Smooth muscle cell of the brain vasculature (primary cell): ENCODE measurements around the gene NEAT1.

ENCODE experiments used
- DNase-seq: peaks from one replicate; pipeline ENCODE4 v3.0.0-alpha.2; 2012; ENCODE audit warnings: low read depth, low spot score

NEAT1 gene

DNA sequence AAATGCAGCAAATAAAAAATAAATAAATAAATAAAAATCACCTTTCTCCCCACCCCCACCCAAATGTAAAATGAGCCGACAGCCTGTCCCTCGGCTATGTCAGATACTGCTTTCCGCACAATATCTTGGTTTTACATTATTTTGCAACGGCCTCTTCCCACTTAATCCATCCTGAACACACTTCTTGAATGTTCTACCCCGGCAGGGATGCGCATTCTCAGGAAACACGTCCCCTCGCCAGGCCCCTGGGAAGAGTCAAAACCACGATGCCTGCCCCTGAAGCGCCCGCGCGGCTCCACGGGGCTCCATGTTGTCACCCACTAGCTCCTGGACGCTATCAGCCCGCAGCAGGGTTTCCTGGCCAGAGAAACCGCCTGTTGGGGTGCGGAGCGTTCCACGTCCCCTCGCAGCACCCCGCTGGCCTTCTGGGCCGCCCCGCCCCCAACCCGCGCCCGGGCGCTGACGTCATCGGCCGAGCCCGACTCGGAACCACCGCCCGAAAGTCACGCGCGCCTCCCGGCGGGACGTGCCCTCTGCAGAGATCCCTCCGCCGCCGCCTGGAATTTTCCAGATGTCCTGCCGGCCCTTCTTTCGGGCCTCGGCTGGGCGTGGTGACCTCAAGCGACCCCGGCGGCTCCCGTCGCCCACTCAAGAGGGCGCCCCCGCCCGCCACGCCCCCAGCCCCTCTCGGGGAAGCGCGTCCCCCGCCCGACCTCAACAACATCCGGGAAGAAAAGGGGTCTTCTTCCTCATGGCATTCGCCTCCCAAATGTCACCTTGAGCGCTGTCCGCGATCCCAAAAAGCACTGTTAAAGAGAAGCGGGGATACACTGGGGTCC lies 585 bp upstream of the NEAT1 start:
- DNase-seq = peak; percentile 92

DNA sequence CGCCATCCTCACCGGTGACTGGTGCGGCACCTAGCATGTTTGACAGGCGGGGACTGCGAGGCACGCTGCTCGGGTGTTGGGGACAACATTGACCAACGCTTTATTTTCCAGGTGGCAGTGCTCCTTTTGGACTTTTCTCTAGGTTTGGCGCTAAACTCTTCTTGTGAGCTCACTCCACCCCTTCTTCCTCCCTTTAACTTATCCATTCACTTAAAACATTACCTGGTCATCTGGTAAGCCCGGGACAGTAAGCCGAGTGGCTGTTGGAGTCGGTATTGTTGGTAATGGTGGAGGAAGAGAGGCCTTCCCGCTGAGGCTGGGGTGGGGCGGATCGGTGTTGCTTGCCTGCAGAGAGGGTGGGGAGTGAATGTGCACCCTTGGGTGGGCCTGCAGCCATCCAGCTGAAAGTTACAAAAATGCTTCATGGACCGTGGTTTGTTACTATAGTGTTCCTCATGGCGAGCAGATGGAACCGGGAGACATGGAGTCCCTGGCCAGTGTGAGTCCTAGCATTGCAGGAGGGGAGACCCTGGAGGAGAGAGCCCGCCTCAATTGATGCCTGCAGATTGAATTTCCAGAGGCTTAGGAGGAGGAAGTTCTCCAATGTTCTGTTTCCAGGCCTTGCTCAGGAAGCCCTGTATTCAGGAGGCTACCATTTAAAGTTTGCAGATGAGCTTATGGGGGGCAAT lies 1.1 kb downstream of the NEAT1 start:
- DNase-seq = no peak

DNA sequence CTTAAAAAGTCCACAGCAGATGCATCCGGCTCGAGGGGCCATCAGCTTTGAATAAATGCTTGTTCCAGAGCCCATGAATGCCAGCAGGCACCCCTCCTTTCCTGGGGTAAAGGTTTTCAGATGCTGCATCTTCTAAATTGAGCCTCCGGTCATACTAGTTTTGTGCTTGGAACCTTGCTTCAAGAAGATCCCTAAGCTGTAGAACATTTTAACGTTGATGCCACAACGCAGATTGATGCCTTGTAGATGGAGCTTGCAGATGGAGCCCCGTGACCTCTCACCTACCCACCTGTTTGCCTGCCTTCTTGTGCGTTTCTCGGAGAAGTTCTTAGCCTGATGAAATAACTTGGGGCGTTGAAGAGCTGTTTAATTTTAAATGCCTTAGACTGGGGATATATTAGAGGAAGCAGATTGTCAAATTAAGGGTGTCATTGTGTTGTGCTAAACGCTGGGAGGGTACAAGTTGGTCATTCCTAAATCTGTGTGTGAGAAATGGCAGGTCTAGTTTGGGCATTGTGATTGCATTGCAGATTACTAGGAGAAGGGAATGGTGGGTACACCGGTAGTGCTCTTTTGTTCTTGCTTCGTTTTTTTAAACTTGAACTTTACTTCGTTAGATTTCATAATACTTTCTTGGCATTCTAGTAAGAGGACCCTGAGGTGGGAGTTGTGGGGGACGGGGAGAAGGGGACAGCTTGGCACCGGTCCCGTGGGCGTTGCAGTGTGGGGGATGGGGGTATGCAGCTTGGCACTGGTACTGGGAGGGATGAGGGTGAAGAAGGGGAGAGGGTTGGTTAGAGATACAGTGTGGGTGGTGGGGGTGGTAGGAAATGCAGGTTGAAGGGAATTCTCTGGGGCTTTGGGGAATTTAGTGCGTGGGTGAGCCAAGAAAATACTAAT lies 1.9 kb downstream of the NEAT1 start:
- no peak for DNase-seq

DNA sequence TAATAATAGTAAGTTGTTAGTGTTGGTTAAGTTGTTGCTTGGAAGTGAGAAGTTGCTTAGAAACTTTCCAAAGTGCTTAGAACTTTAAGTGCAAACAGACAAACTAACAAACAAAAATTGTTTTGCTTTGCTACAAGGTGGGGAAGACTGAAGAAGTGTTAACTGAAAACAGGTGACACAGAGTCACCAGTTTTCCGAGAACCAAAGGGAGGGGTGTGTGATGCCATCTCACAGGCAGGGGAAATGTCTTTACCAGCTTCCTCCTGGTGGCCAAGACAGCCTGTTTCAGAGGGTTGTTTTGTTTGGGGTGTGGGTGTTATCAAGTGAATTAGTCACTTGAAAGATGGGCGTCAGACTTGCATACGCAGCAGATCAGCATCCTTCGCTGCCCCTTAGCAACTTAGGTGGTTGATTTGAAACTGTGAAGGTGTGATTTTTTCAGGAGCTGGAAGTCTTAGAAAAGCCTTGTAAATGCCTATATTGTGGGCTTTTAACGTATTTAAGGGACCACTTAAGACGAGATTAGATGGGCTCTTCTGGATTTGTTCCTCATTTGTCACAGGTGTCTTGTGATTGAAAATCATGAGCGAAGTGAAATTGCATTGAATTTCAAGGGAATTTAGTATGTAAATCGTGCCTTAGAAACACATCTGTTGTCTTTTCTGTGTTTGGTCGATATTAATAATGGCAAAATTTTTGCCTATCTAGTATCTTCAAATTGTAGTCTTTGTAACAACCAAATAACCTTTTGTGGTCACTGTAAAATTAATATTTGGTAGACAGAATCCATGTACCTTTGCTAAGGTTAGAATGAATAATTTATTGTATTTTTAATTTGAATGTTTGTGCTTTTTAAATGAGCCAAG lies 2.7 kb downstream of the NEAT1 start:
- DNase-seq = no peak

DNA sequence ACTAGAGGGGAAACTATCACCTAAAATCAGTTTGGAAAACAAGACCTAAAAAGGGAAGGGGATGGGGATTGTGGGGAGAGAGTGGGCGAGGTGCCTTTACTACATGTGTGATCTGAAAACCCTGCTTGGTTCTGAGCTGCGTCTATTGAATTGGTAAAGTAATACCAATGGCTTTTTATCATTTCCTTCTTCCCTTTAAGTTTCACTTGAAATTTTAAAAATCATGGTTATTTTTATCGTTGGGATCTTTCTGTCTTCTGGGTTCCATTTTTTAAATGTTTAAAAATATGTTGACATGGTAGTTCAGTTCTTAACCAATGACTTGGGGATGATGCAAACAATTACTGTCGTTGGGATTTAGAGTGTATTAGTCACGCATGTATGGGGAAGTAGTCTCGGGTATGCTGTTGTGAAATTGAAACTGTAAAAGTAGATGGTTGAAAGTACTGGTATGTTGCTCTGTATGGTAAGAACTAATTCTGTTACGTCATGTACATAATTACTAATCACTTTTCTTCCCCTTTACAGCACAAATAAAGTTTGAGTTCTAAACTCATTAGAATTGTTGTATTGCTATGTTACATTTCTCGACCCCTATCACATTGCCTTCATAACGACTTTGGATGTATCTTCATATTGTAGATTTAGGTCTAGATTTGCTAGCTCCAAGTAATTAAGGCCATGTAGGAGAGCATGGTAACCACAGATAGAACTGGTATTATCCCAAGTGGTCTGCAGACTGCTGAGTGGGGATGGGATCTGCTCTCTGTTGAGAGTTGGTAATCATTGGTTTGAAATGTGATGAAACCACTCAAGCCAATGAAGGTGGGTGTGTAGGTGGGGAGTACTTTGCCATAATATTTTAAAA lies 3.6 kb downstream of the NEAT1 start:
- DNase-seq = no peak

DNA sequence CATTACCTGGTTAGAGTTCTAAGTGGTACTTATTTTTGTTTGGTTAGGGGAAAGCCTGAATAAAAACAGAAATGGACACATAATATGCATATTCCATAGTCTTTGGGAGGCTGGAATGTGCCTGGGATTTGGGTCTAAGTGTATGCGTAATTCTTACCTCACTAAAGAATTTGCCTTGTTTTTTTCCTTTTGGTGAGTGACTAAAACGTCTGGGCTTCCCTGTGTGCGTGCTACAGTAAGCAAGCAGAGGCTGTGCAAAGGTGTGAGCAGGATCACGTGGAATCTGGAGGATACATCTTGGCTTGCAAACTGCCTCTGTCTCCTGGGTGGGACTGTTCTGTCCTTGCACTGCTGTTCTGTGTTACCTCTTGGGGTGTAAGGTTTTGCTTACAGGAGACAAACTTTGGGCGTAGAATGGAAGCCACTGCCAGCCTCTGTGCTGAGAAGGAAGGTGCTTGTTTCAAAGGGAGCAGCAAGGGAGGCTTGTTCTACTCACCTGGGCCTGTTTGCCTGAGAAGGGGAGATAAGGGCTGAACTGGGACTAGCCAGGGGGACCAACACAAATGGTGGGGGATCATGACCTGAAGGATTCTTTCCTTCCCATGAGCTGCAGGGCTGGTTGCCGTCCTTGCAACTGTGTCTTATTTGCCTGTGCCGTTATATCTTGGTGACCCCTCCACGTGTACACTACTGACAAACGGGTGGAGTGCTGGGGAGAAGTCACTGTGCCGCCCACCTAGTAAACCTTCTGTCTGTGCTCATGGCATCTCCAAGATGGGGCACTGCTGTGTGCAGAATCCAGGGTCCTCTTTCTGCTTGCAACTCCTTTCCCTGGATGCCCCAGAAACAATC lies 4.5 kb downstream of the NEAT1 start:
- DNase-seq = no peak

DNA sequence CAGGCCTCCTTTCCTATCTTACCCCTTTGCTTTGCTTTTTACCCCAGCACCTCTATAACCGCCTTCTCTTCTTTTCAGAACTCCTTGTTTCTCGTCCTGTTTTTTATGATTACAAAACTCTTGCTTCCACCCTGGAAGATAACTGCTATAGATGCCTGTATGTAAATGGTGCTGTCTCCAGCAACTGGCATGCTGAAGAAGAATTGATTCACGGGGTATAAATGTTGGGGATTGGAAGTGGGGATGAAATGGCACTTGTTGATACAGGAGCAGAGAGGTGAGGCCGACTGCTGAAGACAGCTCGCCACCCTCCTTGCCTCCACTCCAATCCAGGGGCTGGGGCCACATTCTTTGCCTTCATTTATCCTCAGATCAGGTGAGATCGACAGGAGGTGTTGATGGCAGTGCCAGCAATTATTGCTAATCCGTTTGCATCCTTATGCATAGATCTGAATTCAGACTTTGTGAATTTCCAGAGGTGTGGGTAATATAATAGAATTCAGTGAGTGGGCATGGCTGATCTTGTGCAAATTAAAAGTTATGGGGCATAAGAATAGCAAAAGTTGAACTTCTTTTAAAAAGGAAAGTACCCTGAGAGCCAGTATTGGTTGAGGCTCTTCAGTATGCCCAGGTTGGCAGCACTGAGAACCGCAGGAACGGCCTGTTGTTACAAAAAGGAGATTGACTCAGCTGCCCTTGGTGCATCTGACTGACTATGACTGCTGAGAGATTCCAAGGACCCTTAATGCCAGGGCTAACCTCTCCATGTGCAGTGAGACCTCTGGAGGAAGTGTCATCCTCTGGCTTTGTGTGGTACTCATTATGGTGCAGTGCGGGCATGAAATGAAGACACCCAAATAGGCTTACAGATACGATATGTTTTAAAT lies 5.3 kb downstream of the NEAT1 start:
- no peak for DNase-seq

DNA sequence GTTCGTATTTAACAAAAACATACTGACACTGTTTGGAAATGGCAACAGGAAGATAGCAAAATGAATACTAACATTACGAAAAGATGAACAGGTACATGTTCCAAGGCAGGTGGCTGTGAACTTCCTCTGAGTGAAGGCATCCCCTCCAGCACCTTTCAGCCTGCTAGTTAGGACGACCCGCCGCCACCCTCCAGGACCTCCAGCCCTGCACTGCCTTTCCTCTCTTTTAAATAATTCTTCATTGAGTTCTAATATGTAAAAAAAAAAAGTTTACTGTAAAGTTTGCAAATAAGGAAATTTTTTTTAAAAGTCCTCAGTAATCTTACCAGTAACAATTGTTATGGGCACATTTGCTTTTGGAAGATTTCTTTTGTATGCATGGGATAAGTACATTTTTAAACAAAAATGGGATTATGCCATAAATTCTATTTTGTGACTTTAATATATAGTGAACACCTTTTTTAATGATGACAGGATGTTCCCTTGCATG lies 6.0 kb downstream of the NEAT1 start:
- no peak for DNase-seq

DNA sequence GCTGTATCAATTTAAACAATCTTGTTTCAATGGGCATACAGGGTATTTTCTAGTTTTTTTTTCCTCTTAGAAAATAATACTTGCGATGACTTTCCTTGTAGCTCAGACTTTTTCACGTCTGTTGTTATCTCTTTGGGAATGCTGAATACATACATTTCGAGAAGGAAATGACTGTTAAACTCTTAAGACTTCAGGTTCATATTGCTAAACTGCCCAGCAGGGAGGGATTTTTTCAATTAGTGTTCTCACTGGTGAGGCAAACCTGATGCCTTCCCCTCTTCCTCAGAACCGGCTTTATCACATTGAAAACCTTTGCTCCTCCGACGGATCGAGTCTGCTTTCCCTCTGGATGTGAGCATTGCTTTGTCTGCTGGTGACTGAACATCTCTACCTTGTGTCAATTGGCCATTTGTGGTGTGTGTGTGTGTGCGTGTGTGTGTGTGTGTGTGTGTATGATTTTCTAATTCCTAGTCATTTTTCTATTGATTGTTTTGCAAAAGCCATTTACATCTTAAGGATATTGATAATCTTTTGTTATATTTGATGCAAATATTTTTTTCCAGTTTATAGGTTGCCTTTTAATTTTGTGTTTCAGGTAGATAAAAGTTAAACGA lies 6.6 kb downstream of the NEAT1 start:
- DNase-seq = no peak

DNA sequence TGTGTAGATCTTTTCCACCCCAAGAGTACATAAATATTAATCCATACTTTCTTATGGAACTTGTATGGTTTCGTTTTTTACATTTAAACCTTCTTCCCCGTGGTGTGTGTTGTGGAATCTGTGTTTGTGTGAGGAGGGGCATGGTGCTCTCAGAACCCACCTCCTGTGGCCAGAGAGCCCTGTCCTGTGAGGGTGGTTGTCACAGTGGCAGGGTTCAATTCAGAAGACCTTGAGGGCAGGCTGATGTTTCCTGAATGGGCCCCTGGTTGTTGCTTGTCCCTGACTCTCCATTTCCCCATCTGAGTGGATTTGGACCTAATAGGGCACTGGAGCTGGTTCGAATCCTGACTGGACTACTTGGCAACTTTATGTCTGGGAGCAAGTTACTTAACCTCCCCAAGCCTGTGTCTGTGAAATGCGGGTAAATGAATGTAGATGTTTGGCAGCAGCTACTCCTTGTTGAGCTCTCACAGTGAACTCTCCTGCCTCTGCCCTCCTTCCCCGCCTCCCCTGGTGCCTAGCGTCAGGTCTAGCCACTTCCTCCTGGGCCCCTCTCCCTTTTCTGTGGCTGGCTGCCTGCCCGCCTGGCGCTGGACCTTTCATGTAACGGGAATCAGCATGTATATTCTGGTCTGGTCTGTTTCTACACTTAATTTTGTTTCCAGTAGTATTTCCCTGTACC lies 7.3 kb downstream of the NEAT1 start:
- DNase-seq = no peak

DNA sequence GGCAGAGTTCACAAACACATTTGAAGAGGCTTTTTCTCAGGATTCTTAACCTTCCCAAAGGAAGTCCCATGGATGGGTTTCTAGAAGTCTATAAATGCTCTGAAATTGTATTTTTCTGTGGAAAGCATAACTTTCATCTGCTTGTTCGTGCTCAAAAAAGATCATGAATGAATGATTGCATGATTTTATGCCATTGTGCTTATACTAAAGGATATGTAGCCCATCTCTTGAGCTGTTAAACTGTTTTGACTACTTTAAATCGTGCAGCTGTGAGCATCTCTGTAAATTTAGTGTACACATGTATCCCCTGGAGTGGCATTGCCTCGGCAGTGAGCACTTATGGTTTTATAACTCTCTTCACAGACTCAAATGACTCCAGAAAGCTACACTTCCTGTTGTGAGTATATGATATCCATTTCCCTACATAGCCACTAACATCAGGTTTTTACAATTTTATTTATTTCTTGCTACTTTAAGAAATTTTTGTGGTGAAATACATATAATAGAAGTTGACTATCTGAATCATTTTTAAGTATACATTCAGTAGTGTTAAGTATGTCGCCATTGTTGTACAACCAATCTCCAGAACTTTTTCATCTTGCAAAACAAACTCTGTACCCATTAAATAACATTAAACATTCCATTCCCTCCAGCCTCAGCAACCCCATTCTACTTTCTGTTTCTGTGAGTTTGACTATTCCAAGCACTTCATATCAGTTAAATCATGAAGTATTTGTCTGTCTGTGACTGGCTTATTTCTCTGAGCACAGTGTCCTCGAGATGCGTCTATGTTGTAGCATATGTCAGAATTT lies 8.0 kb downstream of the NEAT1 start:
- no peak for DNase-seq

DNA sequence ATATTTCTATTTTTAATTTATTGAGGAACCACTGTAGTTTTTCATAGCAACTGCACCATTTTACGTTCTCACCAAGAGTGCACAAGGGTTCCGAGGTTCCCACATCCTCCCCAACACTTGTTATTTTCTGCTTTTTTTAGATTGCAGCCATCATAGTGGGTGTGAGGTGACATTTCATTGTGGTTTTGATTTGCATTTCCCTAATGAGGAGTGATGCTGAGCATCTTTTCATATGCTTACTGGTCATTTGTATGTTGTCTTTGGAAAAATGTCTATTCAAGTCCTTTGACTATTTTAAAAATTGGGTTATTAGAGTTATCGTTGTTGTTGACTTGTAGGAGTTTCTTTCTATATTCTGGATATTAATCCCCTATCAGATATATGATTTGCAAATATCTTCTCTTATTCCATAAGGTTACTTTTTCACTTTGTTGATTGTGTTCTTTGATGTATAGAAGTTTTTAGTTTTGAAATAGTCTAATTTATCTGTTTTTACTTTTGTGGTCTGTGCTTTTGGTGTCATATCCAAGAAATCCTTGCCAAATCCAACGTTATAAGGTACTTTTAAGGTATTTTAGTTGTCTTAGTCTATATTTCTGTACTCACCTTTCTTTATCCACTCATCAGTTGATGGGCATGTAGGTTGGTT lies 9.0 kb downstream of the NEAT1 start:
- DNase-seq = no peak

DNA sequence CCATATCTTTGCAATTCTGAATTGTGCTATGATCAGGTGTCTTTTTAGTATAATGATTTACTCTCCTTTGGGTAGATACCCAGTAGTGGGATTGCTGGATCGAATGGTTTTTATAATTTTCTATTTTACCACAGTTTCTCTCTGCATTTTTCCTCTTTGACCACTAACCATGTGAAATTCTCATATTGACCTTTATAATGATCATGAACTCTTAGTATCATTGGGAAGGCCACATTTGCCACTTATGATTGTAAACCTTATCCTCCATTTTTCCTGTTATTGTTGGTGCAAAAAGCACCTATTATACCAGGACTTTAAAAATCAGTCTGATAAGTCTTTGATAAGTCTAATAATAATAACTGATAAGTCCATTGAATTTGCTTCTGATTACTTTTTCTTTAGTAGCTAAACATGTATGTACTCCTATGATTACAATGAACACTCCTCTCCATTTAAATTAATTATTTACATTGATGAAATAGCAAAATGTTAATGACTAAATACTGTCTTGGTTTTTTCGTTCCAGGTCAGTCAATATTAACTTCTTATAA lies 9.6 kb downstream of the NEAT1 start:
- DNase-seq = no peak

DNA sequence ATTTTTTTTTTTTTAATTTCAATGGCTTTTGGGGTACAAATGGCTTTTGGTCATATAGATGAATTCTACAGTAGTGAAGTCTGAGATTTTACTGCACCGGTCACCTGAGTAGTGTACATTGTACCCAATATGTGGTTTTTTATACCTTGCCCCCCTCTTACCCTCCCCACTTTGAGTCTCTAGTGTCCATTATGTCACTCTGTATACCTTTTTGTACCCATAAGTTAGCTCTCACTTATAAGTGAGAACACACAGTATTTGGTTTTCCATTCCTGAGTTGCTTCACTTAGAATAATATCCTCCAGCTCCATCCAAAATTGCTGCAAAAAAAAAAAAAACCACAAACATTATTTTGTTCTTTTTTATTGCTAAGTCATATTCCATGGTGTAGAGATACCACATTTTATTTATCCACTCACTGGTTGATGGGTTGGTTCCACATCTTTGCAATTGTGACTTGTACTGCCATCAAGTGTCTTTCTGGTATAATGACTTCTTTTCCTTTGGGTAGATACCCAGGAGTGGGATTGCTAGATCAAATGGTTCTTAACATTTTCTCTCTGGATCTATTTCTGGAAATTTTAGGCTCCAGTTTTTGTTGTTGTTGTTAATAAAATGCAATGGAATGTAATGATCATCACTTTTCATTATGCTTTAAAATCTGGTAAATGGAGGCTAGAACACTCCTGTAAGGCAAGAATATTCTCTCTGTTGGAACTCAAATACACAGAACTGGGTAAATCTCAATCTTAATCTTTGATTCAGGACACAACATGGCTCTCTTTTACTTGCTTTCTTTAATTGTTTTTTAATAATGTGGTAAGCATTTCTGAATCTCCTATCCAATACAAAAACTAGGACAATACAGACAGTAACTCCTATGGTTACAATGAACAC lies 10.3 kb downstream of the NEAT1 start:
- DNase-seq = no peak
